Body of pancreas (tissue), 4 donors: ENCODE measurements around the gene PTGS1.

Experiments used
- CTCF ChIP-seq, 7 experiments: fragments of 450-650 bp in 4 of 7; fragments of 200-600 bp in 3 of 7; sonication (generic) in 3 of 7; IDR thresholded peaks; one replicate each; pipeline ENCODE4 v1.5.1; 2016 to 2019; ENCODE audit warnings: antibody characterized with exemption in 7 of 7
- POLR2A ChIP-seq, 3 donors: fragments of 450-650 bp; IDR thresholded peaks; one replicate each; pipeline ENCODE4 v1.6.1; 2016; ENCODE audit warnings: antibody characterized with exemption in 3 of 3, mild to moderate bottlenecking in 2 of 3

GRCh38 chr9:122356627-122357026 is 14.2 kb upstream of the PTGS1 start:
- TF ChIP-seq CTCF (IDR thresholded peaks at IDR 0.05), result no peak
- no peak for TF ChIP-seq POLR2A (IDR thresholded peaks at IDR 0.05)
